BLaER1 treated with 17β-estradiol and CSF1 and Interleukin-3, amounts not matched to agents 10 nM and 100 nM (cell line): Measurements from ENCODE around the gene SRGAP3.

ENCODE experiments used
- H3K27ac ChIP-seq, 11 experiments: shearing (Covaris generic); formaldehyde crosslinking; 2 replicates each; pipeline ENCODE4 v1.8.1; 2022
- H3K27me3 ChIP-seq, 11 experiments: shearing (Covaris generic); formaldehyde crosslinking; 2 replicates each; pipeline ENCODE4 v1.8.1; 2022
- H3K36me3 ChIP-seq, 11 experiments: shearing (Covaris generic); formaldehyde crosslinking; 2 replicates each; pipeline ENCODE4 v1.8.1; 2022
- H3K4me1 ChIP-seq, 10 experiments: shearing (Covaris generic); formaldehyde crosslinking; 2 replicates each; pipeline ENCODE4 v1.8.1; 2022
- H3K4me2 ChIP-seq, 11 experiments: shearing (Covaris generic); formaldehyde crosslinking; 2 replicates each; pipeline ENCODE4 v1.8.1; 2022
- H3K4me3 ChIP-seq, 10 experiments: shearing (Covaris generic); formaldehyde crosslinking; 2 replicates each; pipeline ENCODE4 v1.8.1; 2022
- H3K9ac ChIP-seq, 11 experiments: shearing (Covaris generic); formaldehyde crosslinking; 2 replicates each; pipeline ENCODE4 v1.8.1; 2022
- H3K9me3 ChIP-seq, 11 experiments: shearing (Covaris generic); formaldehyde crosslinking; replicated peaks in 1 of 11; 2 replicates each; pipeline ENCODE4 v1.8.1; 2022
- H4K20me1 ChIP-seq, 11 experiments: shearing (Covaris generic); formaldehyde crosslinking; 2 replicates each; pipeline ENCODE4 v1.8.1; 2022
- Cebpa-rat ChIP-seq, 11 experiments: shearing (Covaris generic); IDR thresholded peaks; 2 replicates each; pipeline ENCODE4 v1.8.1; 2022

SRGAP3 gene

DNA sequence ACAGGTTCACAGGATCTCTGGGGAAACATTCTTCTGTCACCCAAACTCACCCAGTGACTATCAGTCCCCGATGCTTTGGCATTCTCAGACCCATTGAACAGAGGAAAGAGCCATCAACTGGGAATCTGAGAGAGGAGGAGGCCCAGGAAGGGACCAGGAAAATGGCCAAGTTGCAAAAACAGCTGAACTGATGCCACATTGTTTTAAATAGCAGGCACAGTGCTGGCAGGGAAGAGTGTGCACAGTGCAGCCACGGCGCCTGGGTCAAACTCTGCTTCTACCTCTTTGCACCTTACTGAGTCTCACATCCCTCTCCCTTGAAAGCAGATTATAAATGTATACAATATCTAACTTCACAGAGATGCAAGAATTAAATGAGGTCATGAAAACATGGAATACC, 66.4 kb downstream of the SRGAP3 start:
- H3K9ac ChIP-seq: no peak overlapping the region
- no peak for TF ChIP-seq Cebpa-rat (IDR thresholded peaks at IDR 0.05)
- no peaks in the 10 kb centered on the region for H3K27me3 ChIP-seq
- H3K4me3 ChIP-seq: no peak overlapping the region
- no peak overlapping the region for H3K4me2 ChIP-seq
- peaks cover 28 to 39% (median 32%) of the 10 kb centered on the region in 10 experiments for H3K4me1 ChIP-seq
- no peaks in the 10 kb centered on the region for H4K20me1 ChIP-seq
- H3K27ac ChIP-seq: no peak overlapping the region
- no peaks in the 10 kb centered on the region for H3K36me3 ChIP-seq
- no peaks in the 10 kb centered on the region; a peak in 1 of 22 replicates for H3K9me3 ChIP-seq

DNA sequence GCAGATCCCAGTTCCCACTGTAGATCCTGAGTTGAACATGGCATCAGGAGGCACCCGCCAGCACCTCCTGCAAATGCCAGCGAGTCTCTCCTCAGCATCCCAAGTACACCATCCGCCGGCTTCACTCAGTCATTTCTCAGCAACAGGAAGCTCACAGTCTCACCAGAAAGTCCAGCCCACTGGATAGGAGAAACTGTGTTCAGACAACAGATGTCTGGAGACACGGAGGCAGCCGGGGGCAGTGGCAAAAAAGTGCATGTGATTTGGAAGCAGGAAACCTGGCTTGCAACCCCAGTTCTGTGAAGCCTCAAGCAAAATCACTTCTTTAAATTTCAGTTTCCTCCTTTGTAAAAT, 68.7 kb downstream of the SRGAP3 start:
- Histone ChIP-seq H3K36me3 (no peaks in the 10 kb centered on the region), H3K27me3 (no peaks in the 10 kb centered on the region), H3K9ac (peak overlapping the region in 6 of 11 experiments; percentile 26 to 47 (median 34); a peak in 8 of 22 replicates), H3K4me1 (peaks cover 38 to 51% (median 42%) of the 10 kb centered on the region in 10 experiments), H3K27ac (peak overlapping the region in 10 of 11 experiments; percentile 28 to 72 (median 62); a peak in 18 of 22 replicates), H3K4me3 (peak overlapping the region in 2 of 10 experiments; percentile 4 to 7; a peak in 1 of 20 replicates), H4K20me1 (no peaks in the 10 kb centered on the region), H3K9me3 (peaks cover 0 to 15% (median 0%) of the 10 kb centered on the region in 11 experiments; a peak in 2 of 22 replicates), H3K4me2 (peak overlapping the region; percentile 61 to 94 (median 79))
- no peak for TF ChIP-seq Cebpa-rat (IDR thresholded peaks at IDR 0.05)

DNA sequence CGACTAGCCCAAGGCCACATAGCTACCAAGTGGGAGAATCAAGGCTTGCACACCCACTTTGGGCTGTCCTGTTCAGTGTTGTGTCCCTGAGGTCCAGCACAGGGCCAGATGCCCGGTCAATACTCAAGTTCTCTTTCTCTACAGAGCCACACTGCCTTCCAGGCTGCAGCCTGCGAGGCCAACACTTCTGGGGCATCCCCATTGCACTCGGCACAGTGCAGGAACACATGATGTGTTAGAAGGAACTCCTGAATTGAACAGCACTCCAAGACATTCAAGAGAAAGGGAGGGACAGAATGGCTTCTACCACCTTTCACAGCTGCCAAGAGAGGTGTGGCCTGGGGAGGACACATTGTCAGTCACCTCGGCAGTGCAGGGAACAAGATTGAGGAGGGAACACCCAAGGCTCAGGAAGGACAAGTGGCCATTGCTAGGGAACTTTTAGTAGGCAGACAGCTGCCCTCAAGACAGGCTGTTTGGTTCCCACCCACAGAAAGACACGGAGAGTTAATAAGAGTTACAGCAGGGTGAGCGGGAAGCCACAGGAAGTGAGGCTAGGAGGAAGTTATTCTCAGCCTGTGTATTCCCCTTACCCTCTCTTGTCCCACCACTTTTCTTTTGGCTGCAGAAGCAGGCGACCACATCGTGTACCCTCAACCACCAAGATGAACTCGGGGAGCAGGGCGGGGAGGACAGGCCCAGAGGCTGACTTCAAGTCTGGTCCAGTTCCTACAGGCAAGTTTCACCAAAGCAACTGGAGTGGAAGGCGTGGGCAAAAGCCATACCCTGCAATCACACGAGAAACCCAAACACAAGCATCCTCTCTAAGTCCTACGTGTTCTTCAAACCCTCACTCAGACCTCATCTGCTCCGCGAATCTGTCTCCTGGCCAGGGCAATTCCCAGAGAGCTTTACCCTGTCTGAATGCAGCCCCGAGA, 69.4 kb downstream of the SRGAP3 start:
- peaks cover 44 to 56% (median 49%) of the 10 kb centered on the region in 10 experiments for H3K4me1 ChIP-seq
- H3K36me3 ChIP-seq: no peaks in the 10 kb centered on the region
- TF ChIP-seq Cebpa-rat (IDR thresholded peaks at IDR 0.05): no peak
- peak overlapping the region in 3 of 10 experiments; percentile 4 to 8 (median 7); a peak in 1 of 20 replicates for H3K4me3 ChIP-seq
- peaks cover 0 to 15% (median 0%) of the 10 kb centered on the region in 11 experiments; a peak in 2 of 22 replicates for H3K9me3 ChIP-seq
- H3K4me2 ChIP-seq: peak overlapping the region; percentile 61 to 94 (median 79)
- no peaks in the 10 kb centered on the region for H3K27me3 ChIP-seq
- H3K27ac ChIP-seq: peak overlapping the region in 10 of 11 experiments; percentile 28 to 72 (median 62); a peak in 19 of 22 replicates
- no peaks in the 10 kb centered on the region for H4K20me1 ChIP-seq
- peak overlapping the region in 9 of 11 experiments; percentile 26 to 58 (median 40); a peak in 9 of 22 replicates for H3K9ac ChIP-seq

DNA sequence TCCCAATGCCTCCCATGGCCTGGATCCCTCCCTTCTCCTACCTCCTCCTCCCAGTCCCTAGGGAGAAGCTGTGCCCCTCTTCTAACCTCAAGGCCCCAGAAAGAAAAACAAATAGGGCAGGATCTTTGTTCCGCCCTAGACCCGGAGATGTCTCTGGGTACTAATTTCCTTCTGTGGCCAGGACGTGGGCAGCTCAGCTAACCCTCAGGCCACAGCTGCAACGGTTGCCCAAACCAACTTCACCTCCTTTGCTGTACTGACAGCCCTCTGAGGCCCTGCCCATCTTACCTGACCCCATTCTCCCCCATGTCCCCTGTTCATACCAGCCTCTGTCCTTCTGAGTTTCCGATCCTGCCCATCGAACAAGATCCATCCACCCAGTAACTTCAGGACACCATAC, 70.7 kb downstream of the SRGAP3 start:
- no peak overlapping the region for H3K4me3 ChIP-seq
- H4K20me1 ChIP-seq: no peaks in the 10 kb centered on the region
- H3K9ac ChIP-seq: peak overlapping the region in 1 of 11 experiments; percentile 32; a peak in 1 of 22 replicates
- H3K36me3 ChIP-seq: no peaks in the 10 kb centered on the region
- no peaks in the 10 kb centered on the region for H3K27me3 ChIP-seq
- peak overlapping the region; percentile 53 to 94 (median 79) for H3K4me2 ChIP-seq
- peak overlapping the region in 1 of 11 experiments; percentile 10; a peak in 3 of 22 replicates for H3K27ac ChIP-seq
- H3K4me1 ChIP-seq: peaks cover 56 to 69% (median 60%) of the 10 kb centered on the region in 10 experiments
- no peak for TF ChIP-seq Cebpa-rat (IDR thresholded peaks at IDR 0.05)
- peaks cover 0 to 15% (median 0%) of the 10 kb centered on the region in 11 experiments; a peak in 2 of 22 replicates for H3K9me3 ChIP-seq

DNA sequence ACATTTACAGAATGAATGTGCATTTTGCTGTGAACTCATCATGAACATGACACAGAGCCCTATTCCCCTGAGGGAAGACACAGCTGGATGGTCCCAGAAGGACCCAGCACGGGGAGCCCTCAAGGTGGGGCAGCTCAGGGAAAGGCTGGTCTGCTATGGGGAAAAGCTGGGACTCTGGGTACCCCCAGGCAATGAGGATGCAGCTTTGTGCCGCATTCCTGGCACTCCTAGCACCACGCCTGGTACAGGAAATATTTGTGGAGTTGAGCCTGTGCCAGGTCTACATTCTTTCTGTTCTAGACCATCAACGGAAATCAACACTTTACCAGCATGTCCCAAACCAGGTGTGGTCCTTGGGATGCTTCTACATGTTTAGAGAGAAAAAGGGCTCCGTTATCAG, 74.0 kb downstream of the SRGAP3 start:
- no peaks in the 10 kb centered on the region for H4K20me1 ChIP-seq
- peaks cover 58 to 69% (median 63%) of the 10 kb centered on the region in 10 experiments for H3K4me1 ChIP-seq
- H3K27me3 ChIP-seq: no peaks in the 10 kb centered on the region
- H3K4me3 ChIP-seq: no peak overlapping the region
- 0 out of 22 replicates have a peak overlapping the region, but pooled peaks of 1 of the 11 experiments have one; percentile 8 for H3K9ac ChIP-seq
- no peak for TF ChIP-seq Cebpa-rat (IDR thresholded peaks at IDR 0.05)
- peaks cover 0 to 15% (median 0%) of the 10 kb centered on the region in 11 experiments; a peak in 2 of 22 replicates for H3K9me3 ChIP-seq
- H3K36me3 ChIP-seq: no peaks in the 10 kb centered on the region
- no peak overlapping the region for H3K27ac ChIP-seq
- H3K4me2 ChIP-seq: peak overlapping the region in 10 of 11 experiments; percentile 18 to 65 (median 48); a peak in 18 of 22 replicates

DNA sequence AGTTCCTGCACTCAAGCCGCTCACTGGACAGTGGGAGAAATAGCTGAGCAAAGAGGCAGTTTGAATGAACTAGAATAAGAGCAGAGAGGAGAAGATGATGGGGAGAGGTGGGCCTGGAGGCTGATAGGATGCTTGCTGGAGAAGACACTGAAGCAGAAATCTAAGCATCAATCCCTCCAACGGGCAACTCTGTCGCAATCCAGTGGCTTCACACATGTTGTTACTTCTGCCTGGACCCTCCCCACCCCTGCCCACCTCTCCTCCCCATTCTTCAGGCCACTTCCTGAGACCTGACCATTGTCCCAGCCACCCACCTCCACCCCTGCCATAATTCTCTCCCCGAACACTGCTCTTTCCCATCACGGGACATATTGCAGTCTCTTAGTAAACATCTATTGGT, 76.0 kb downstream of the SRGAP3 start:
- peak in 2 of 11 experiments; percentile 18 to 25; a peak in 1 of 22 replicates for TF ChIP-seq Cebpa-rat (IDR thresholded peaks at IDR 0.05)
- no peaks in the 10 kb centered on the region for H3K36me3 ChIP-seq
- H3K9me3 ChIP-seq: peaks cover 0 to 15% (median 0%) of the 10 kb centered on the region in 11 experiments; a peak in 2 of 22 replicates
- no peaks in the 10 kb centered on the region for H3K27me3 ChIP-seq
- H3K9ac ChIP-seq: no peak overlapping the region
- no peaks in the 10 kb centered on the region for H4K20me1 ChIP-seq
- no peak overlapping the region for H3K4me3 ChIP-seq
- H3K4me2 ChIP-seq: peak overlapping the region in 7 of 11 experiments; percentile 1 to 79 (median 47); a peak in 12 of 22 replicates
- peaks cover 43 to 54% (median 46%) of the 10 kb centered on the region in 10 experiments for H3K4me1 ChIP-seq
- no peak overlapping the region for H3K27ac ChIP-seq

DNA sequence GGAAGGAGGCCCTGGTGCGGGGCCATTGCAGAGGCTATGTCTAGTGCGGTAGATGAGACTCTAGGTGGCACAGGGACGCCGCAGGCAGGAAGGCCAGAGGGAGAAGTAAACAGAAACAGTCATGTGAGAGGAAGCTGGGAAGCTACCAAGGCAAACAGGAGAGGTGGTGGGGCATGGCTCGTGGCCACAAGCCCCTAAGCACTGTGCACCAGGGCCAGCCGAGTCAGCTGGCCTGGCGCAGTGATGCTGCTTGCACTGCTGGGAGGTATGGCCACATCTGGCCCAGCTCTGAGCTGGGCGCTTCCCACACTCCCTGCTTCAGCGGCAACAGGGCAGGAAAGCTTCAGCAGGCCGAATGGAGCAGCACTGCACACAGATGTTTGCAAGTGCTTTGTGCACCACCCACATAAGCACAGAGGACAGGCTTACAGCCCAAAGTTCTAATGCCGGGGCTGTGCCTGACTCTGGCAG, 76.6 kb downstream of the SRGAP3 start:
- H3K9ac ChIP-seq: peak overlapping the region in 1 of 11 experiments; percentile 11; a peak in 2 of 22 replicates
- H3K27ac ChIP-seq: peak overlapping the region in 1 of 11 experiments; percentile 15; a peak in 2 of 22 replicates
- no peak for TF ChIP-seq Cebpa-rat (IDR thresholded peaks at IDR 0.05)
- H3K36me3 ChIP-seq: no peaks in the 10 kb centered on the region
- H3K4me1 ChIP-seq: peaks cover 37 to 55% (median 46%) of the 10 kb centered on the region in 10 experiments
- no peaks in the 10 kb centered on the region for H3K27me3 ChIP-seq
- H4K20me1 ChIP-seq: no peaks in the 10 kb centered on the region
- no peak overlapping the region for H3K4me3 ChIP-seq
- peaks cover 0 to 15% (median 0%) of the 10 kb centered on the region in 11 experiments; a peak in 2 of 22 replicates for H3K9me3 ChIP-seq
- peak overlapping the region; percentile 1 to 79 (median 39); a peak in 17 of 22 replicates for H3K4me2 ChIP-seq

DNA sequence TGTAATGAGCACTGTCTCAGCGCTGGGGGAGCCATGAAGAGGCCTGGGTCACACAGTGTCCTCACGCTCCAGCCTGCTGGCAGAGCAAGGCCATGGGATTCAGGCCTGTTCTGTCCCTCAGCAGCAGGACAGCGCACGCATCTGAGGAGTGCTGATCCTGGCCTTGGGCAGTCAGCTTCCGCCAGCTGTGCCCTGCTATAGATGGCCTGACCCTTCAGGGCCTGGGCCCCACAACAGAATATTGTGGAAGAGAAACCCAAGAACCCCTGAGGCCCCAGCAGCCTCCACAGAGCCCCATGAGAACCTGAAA, 78.6 kb downstream of the SRGAP3 start:
- H3K36me3 ChIP-seq: no peaks in the 10 kb centered on the region
- H3K4me3 ChIP-seq: no peak overlapping the region
- H3K9ac ChIP-seq: no peak overlapping the region
- H3K27me3 ChIP-seq: no peaks in the 10 kb centered on the region
- TF ChIP-seq Cebpa-rat (IDR thresholded peaks at IDR 0.05): no peak
- peaks cover 31 to 44% (median 34%) of the 10 kb centered on the region in 10 experiments for H3K4me1 ChIP-seq
- H3K27ac ChIP-seq: no peak overlapping the region
- peaks cover 0 to 8% (median 0%) of the 10 kb centered on the region in 11 experiments; a peak in 2 of 22 replicates for H3K9me3 ChIP-seq
- no peaks in the 10 kb centered on the region; a peak in 1 of 22 replicates for H4K20me1 ChIP-seq
- H3K4me2 ChIP-seq: no peak overlapping the region
